Right lobe of liver (tissue), 4 donors: ENCODE data around the gene HIBCH.

ENCODE experiments used
- POLR2A ChIP-seq: fragments of 450-650 bp; IDR thresholded peaks from one replicate; pipeline ENCODE4 v1.6.1; 2017; ENCODE audit warnings: antibody characterized with exemption, mild to moderate bottlenecking
- TF ChIP-seq, protein P1 (sequence below), 4 donors: fragments of 200-600 bp in 3 of 4; fragments of 450-650 bp in 1 of 4; IDR thresholded peaks; one replicate each; pipeline versions ENCODE4 v1.5.1 to v1.8.0; 2016 to 2022; ENCODE audit warnings: antibody characterized with exemption in 4 of 4, mild to moderate bottlenecking in 2 of 4
- donor health status: DM: no; HTN: no; CAD: no.
- donor health status: DM: no; HTN: no; CAD: no.
- donor health status: DM: no; HTN: yes; CAD: no.

DNA sequence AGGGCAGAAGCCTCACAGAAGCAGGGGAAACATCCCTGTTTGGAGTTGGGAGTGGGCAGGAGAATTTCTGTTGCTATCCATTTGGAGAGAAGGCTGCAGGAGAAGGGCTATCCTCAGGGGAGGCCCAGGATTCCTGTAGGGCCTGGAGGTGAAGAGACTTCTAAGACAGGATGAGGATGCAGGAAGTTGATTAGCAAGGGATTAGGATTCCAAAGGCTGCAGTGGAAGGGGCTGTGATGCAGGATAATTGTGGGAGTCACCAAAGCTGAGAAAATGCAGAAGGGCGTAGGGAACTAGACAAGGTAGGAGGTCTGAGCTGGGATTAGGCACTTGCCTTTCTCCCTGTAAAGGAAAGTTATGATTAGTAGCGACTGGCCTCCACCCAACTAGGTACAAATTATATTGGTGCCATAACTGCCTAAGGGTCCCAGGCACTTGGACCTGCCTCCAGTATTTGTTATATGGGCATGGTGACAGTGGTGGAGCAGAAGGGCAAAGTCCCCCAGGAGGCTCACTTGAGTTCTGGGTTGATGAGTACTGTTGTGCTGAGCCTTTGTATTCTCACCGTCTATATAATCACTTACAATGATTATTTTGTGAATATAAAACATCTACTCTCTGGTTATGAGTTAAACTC, 160.7 kb downstream of the HIBCH start:
- TF ChIP-seq, protein P1, sequence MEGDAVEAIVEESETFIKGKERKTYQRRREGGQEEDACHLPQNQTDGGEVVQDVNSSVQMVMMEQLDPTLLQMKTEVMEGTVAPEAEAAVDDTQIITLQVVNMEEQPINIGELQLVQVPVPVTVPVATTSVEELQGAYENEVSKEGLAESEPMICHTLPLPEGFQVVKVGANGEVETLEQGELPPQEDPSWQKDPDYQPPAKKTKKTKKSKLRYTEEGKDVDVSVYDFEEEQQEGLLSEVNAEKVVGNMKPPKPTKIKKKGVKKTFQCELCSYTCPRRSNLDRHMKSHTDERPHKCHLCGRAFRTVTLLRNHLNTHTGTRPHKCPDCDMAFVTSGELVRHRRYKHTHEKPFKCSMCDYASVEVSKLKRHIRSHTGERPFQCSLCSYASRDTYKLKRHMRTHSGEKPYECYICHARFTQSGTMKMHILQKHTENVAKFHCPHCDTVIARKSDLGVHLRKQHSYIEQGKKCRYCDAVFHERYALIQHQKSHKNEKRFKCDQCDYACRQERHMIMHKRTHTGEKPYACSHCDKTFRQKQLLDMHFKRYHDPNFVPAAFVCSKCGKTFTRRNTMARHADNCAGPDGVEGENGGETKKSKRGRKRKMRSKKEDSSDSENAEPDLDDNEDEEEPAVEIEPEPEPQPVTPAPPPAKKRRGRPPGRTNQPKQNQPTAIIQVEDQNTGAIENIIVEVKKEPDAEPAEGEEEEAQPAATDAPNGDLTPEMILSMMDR (IDR thresholded peaks at IDR 0.05), result no peak
- TF ChIP-seq POLR2A, result no peak
